ENCODE results near the gene NOS1.
A peak's percentile ranks its signal among the peaks of the same experiment; 100 is the strongest.

The NOS1 gene

DNA sequence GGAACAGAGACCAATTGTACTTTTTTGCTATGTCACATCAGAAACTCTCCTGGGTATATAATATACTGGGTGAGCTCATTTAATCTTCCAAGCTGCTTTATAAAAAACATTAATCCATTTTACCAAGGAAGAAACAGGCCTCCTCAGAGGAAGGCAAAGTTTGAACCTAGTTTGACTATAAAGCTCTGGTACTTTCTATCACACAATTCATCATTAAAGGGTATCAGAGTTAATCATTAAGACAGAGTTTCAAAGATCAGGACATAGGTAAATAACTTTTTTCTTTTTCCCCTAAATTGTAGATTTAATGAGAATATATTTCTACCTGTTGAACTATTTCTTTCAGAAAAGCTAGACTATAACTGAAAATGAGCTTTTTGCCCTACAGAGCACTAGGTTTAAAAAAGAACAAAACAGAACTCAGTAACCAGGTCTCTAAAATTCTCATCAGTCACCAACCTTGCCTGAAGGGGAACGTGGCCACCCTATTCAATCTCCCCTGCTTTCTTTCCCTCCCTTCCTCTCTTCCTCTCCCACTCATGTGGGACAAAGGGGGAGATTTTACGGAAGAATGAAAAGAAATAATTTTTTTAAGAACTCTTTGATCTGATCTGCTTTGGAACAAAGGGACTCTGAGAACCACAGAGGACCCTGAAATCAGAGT lies 189.8 kb downstream of the NOS1 start:
- DNase-seq (ENCODE audit: low read depth): no peak
- TF ChIP-seq, protein P1, sequence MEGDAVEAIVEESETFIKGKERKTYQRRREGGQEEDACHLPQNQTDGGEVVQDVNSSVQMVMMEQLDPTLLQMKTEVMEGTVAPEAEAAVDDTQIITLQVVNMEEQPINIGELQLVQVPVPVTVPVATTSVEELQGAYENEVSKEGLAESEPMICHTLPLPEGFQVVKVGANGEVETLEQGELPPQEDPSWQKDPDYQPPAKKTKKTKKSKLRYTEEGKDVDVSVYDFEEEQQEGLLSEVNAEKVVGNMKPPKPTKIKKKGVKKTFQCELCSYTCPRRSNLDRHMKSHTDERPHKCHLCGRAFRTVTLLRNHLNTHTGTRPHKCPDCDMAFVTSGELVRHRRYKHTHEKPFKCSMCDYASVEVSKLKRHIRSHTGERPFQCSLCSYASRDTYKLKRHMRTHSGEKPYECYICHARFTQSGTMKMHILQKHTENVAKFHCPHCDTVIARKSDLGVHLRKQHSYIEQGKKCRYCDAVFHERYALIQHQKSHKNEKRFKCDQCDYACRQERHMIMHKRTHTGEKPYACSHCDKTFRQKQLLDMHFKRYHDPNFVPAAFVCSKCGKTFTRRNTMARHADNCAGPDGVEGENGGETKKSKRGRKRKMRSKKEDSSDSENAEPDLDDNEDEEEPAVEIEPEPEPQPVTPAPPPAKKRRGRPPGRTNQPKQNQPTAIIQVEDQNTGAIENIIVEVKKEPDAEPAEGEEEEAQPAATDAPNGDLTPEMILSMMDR (conservative IDR thresholded peaks at IDR 0.05; ENCODE audit: low read depth, low read length): no peak

DNA sequence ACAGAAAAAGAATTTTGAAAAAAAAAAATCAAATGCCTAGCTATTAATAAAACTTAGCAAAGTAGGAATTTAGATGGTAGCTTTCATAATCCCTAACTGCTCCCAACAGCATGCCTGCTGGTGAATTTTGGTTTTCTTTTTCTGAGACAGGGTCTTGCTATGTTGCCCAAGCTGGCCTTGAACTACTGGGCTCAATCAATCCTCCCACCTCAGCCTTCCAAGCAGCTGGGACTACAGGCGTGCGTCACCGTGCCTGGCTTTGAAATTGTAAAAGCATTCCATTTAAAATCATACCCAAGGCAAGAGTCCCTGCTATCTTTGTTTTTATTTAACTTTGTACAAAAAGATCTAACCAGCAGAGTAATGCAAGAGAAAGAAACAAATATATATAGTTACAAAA lies 191.9 kb downstream of the NOS1 start:
- TF ChIP-seq, protein P1 (conservative IDR thresholded peaks at IDR 0.05; ENCODE audit: low read depth, low read length): no peak
- H3K4me3 ChIP-seq (ENCODE audit: low read depth, low read length): no peak overlapping the region
- DNase-seq (ENCODE audit: low read depth): no peak

More for the DNA sequence above, 189.8 kb downstream of the NOS1 start:
- H3K4me3 ChIP-seq (ENCODE audit: low read depth, low read length): no peak overlapping the region

DNA sequence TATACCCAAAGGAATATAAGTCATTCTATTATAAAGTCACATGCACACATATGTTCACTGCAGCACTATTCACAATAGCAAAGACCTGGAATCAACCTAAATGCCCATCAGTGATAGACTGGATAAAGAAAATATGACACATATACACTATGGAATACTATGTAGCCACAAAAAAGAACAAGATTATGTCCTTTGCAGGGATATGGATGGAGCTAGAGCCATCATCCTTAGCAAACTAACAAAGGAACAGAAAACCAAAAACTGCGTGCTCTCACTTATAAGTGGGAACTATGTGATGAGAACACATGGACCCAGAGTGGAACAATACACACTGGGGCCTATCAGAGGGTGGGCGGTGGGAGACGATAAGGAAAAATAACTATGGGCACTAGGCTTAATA lies 192.4 kb downstream of the NOS1 start:
- no peak overlapping the region for H3K4me3 ChIP-seq (ENCODE audit: low read depth, low read length)
- DNase-seq (ENCODE audit: low read depth): no peak
- TF ChIP-seq, protein P1 (conservative IDR thresholded peaks at IDR 0.05; ENCODE audit: low read depth, low read length): no peak

DNA sequence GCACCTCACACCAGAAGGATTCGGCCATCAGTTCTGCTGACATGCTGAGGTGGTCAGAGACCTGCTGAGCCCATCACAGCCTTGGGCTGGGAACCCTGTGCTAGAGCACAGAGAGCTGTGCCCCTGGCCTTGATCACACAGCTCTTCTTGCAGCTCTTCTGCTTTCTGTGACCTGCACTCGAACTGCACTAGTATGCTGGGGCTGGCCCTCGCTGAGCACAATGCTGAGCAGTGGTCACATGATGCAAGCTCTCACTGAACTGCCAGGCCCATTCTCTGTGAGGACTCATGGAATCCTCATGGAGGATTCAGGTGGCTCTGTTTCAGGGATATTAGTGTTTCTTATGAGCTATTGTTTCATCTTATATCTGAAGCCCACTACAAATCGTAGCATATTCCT lies 193.7 kb downstream of the NOS1 start:
- DNase-seq (ENCODE audit: low read depth): peak; percentile 43
- TF ChIP-seq, protein P1 (conservative IDR thresholded peaks at IDR 0.05; ENCODE audit: low read depth, low read length): no peak
- H3K4me3 ChIP-seq (ENCODE audit: low read depth, low read length): no peak overlapping the region

DNA sequence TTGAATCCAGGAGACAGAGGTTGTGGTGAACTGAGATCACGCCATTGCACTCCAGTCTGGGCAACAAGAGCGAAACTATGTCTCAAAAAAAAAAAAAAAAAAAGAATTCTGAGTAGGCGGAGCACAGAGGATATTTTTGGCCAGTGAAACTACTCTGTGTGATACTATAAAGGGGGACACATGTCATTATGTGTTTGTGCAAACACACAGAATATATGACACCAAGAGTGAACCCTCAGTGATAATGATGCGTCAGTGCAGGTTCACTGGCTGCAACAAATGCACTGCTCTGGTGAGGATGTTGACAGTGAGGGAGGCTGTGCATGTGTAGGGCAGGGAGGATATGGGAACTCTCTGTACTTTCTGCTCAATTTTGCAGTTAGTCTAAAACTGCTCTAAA lies 195.3 kb downstream of the NOS1 start:
- no peak overlapping the region for H3K4me3 ChIP-seq (ENCODE audit: low read depth, low read length)
- TF ChIP-seq, protein P1 (conservative IDR thresholded peaks at IDR 0.05; ENCODE audit: low read depth, low read length): no peak
- DNase-seq (ENCODE audit: low read depth): no peak

DNA sequence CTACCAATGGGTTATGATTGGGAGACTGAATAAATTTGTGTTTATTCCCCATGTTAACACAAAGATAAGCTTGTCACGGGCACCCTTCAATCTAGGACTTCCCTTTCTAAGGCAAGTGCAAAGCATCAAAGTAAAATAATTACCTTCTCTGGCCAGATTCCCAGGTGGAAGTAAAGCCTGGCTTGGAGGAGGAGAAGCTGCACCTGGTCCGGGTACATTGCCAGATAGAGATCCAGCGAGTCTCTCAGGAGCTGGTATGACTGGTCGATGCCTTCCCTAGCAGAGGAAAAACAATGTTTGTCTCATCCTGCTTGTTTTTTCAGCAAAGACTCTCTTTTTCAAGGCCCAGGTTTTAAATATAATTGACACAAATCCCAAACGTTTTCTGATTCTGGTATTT lies 196.1 kb downstream of the NOS1 start:
- TF ChIP-seq, protein P1 (conservative IDR thresholded peaks at IDR 0.05; ENCODE audit: low read depth, low read length): no peak
- no peak overlapping the region for H3K4me3 ChIP-seq (ENCODE audit: low read depth, low read length)
- no peak for DNase-seq (ENCODE audit: low read depth)

DNA sequence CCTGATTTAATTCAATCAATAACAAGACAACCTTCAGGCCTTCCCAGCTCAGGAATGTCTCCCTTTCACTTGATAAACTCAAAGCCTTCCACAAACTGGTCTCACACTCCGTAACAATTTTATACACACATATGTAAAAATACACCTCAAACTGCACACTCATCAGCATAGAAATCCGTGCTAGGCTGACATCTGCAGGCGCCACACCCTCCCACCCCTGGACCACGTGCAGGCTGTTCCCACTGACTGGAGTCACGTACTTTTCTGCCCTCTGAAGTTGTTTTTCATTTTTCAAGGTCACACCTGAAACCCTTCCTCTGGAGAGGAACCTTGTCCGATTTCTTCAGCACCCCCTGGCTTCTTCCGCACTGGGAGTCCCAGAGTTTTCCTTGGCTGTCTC lies 198.8 kb downstream of the NOS1 start:
- no peak for DNase-seq (ENCODE audit: low read depth)
- TF ChIP-seq, protein P1 (conservative IDR thresholded peaks at IDR 0.05; ENCODE audit: low read depth, low read length): no peak
- no peak overlapping the region for H3K4me3 ChIP-seq (ENCODE audit: low read depth, low read length)

Data from choroid plexus epithelial cell (primary cell).